Endothelial cell of umbilical vein (primary cell): ENCODE measurements around the gene PLXNA4. TPM values are rescaled to one million over a fixed set of nuclear protein-coding genes. Genes with fewer than 3 reads are reported as not detected.

Source experiments
- BruUV-seq: library from RNA; stranded (reverse); fragments of 400-500 nt; replicated peaks from 2 replicates; lab custom pipeline; 2021; lab: Mats Ljungman, UMichigan
- CTCF ChIA-PET: fragments of 300-600, 350-600 bp; sonication (Branson Sonifier 250); formaldehyde crosslinking; loops from one replicate; lab custom pipeline; 2021; ENCODE audit warnings: antibody characterized with exemption, inconsistent platforms; lab: Charles Lee
- POLR2A ChIA-PET: fragments of 300-600, 350-600 bp; sonication (Branson Sonifier 250); formaldehyde crosslinking; loops from one replicate; lab custom pipeline; 2021; ENCODE audit warnings: antibody characterized with exemption, inconsistent platforms; lab: Charles Lee
- DNase-seq: peaks from one replicate; pipeline ENCODE4 v3.0.0-alpha.2; 2011; ENCODE audit warnings: low read depth, low spot score
- FAIRE-seq: peaks from 2 replicates; lab custom pipeline; 2011; peaks lifted over from hg19 to GRCh38; lab: Jason Lieb, UNC
- H2AFZ ChIP-seq: 2 replicates; pipeline ENCODE4 v1.6.0; 2012; ENCODE audit warnings: low read depth, low read length, control low read depth, inconsistent platforms
- H3K27ac ChIP-seq: 2 replicates; pipeline ENCODE4 v1.5.1; 2011; ENCODE audit warnings: low read depth, mild to moderate bottlenecking, control low read depth, low read length, moderate library complexity; ENCODE audit not compliant: insufficient read depth
- H3K27me3 ChIP-seq, 2 experiments: 2 replicates each; pipeline versions ENCODE4 v1.6.0 to v1.6.1; 2011; ENCODE audit warnings: low read length in 2 of 2, mixed read lengths in 1 of 2; ENCODE audit not compliant: control insufficient read depth in 2 of 2, insufficient read depth in 2 of 2
- H3K36me3 ChIP-seq, 2 experiments: 2 replicates in 1 of 2; 3 replicates in 1 of 2; pipeline ENCODE4 v1.5.1; 2011; ENCODE audit warnings: low read length in 2 of 2, mild to moderate bottlenecking in 1 of 2, moderate library complexity in 1 of 2; ENCODE audit not compliant: control insufficient read depth in 2 of 2, insufficient read depth in 2 of 2; ENCODE audit errors: extremely low read depth in 1 of 2
- H3K4me1 ChIP-seq: 3 replicates; pipeline ENCODE4 v1.5.1; 2011; ENCODE audit warnings: mild to moderate bottlenecking, low read length; ENCODE audit not compliant: control insufficient read depth, insufficient read depth; ENCODE audit errors: extremely low read depth
- H3K4me2 ChIP-seq: 2 replicates; pipeline ENCODE4 v1.6.1; 2011; ENCODE audit warnings: low read length, control low read depth, mixed read lengths; ENCODE audit not compliant: insufficient read depth
- H3K4me3 ChIP-seq, 3 experiments: fragments of 200-600 bp in 1 of 3; sonication (generic), shearing (Covaris generic) in 1 of 3; replicated peaks in 1 of 3; 2 replicates each; pipeline ENCODE4 v1.5.1; 2011 to 2016; ENCODE audit warnings: control low read depth in 3 of 3, low read length in 3 of 3, mild to moderate bottlenecking in 2 of 3, inconsistent platforms in 1 of 3, low read depth in 1 of 3, moderate library complexity in 1 of 3; ENCODE audit not compliant: insufficient read depth in 1 of 3
- H3K79me2 ChIP-seq: 2 replicates; pipeline ENCODE4 v1.6.0; 2012; ENCODE audit warnings: low read length, inconsistent platforms; ENCODE audit not compliant: control insufficient read depth, insufficient read depth
- H3K9ac ChIP-seq: replicated peaks from 2 replicates; pipeline ENCODE3; 2011; ENCODE audit warnings: low read length, control low read depth; ENCODE audit not compliant: insufficient read depth; ENCODE audit errors: extremely low read depth
- H3K9me1 ChIP-seq: replicated peaks from 3 replicates; pipeline ENCODE4 v1.6.0; 2011; ENCODE audit warnings: mild to moderate bottlenecking, low read length; ENCODE audit not compliant: control insufficient read depth, insufficient read depth; ENCODE audit errors: extremely low read depth
- H3K9me3 ChIP-seq: replicated peaks from 2 replicates; pipeline ENCODE4 v1.5.1; 2012; ENCODE audit warnings: low read length, inconsistent platforms; ENCODE audit not compliant: control insufficient read depth, insufficient read depth
- H4K20me1 ChIP-seq: replicated peaks from 2 replicates; pipeline ENCODE3; 2011; ENCODE audit warnings: mild to moderate bottlenecking, low read length; ENCODE audit not compliant: control insufficient read depth, insufficient read depth; ENCODE audit errors: extremely low read depth
- EZH2 ChIP-seq: IDR thresholded peaks from 2 replicates; pipeline ENCODE4 v1.6.1; 2012; ENCODE audit warnings: borderline replicate concordance, low read depth, mild to moderate bottlenecking, moderate library complexity, low read length, inconsistent platforms; ENCODE audit not compliant: severe bottlenecking
- FOS ChIP-seq: IDR thresholded peaks from 2 replicates; pipeline ENCODE4 v1.6.1; 2011; ENCODE audit warnings: mild to moderate bottlenecking, low read length, moderate library complexity, borderline replicate concordance; ENCODE audit not compliant: insufficient read depth
- GATA2 ChIP-seq: IDR thresholded peaks from 2 replicates; pipeline ENCODE4 v1.7.0; 2011; ENCODE audit warnings: low read depth, mild to moderate bottlenecking, moderate library complexity, mixed read lengths, low read length; ENCODE audit not compliant: insufficient read length, insufficient read depth
- JUN ChIP-seq: IDR thresholded peaks from 2 replicates; pipeline ENCODE4 v1.6.1; 2011; ENCODE audit warnings: borderline replicate concordance, low read depth; ENCODE audit not compliant: insufficient read length, insufficient read depth
- MYC ChIP-seq: IDR thresholded peaks from one replicate; pipeline ENCODE4 v1.6.1; 2011; ENCODE audit warnings: mild to moderate bottlenecking, low read depth, low read length
- POLR2A ChIP-seq: IDR thresholded peaks from 2 replicates; pipeline ENCODE4 v1.6.1; 2012; ENCODE audit warnings: low read depth, mild to moderate bottlenecking, control low read depth, low read length
- POLR2AphosphoS5 ChIP-seq: IDR thresholded peaks from 2 replicates; pipeline ENCODE4 v1.6.1; 2012; ENCODE audit warnings: low read depth, mild to moderate bottlenecking, control low read depth, low read length, moderate library complexity; ENCODE audit not compliant: insufficient read depth
- dilution Hi-C: fragments of 300-500 bp; cut with MboI; formaldehyde crosslinking; loops from one replicate; pipeline ENCODE4 v1.15.0; 2019; ENCODE audit warnings: low sequenced_read_pairs; ENCODE audit not compliant: extremely low pct_ligation_motif_present
- intact Hi-C: fragments of 100-400 bp; cut with micrococcal nuclease; formaldehyde crosslinking; loops from one replicate; pipeline ENCODE4 v1.10.0; 2022
- polyA plus RNA-seq, 4 experiments: library from polyadenylated mRNA; depleted of rRNA in 3 of 4; stranded (reverse) in 3 of 4; unstranded in 1 of 4; fragments of >200 nt; gene quantifications; 2 replicates each; pipeline versions ENCODE4 v1.2.1 to v1.2.3, GENCODE V29; 2011 to 2012; ENCODE audit warnings: missing spikeins in 1 of 4
- total RNA-seq: library from RNA; stranded (reverse); gene quantifications from 2 replicates; pipeline ENCODE4 v1.2.3, GENCODE V29; 2021
- TF ChIP-seq, protein P1 (sequence below), 2 donors: IDR thresholded peaks; 1 replicate in 1 of 2; 2 replicates in 1 of 2; pipeline ENCODE4 v1.5.1; 2011; ENCODE audit warnings: low read length in 2 of 2, mild to moderate bottlenecking in 2 of 2, moderate library complexity in 2 of 2, control low read depth in 1 of 2, inconsistent platforms in 1 of 2, low read depth in 1 of 2; ENCODE audit not compliant: insufficient read depth in 1 of 2; ENCODE audit errors: extremely low read depth in 1 of 2
- TF ChIP-seq, protein P2 (sequence below): IDR thresholded peaks from 2 replicates; pipeline ENCODE4 v1.6.1; 2011; ENCODE audit not compliant: insufficient read depth, insufficient read length

PLXNA4 gene
- total and polyA plus RNA-seq, 2 donors (not counting 3 experiments of a cell fraction or from before 2014, with no cell fraction given) = 12.1 to 20.4 TPM

- no TSS peak for BruUV-seq
- Histone ChIP-seq H2AFZ (no peak overlapping the region), H3K4me2 (no peak overlapping the region), H3K27ac (no peak overlapping the region), H3K9ac (no peak overlapping the region), H3K4me3 (no peak overlapping the region), H3K27me3 (no peaks in the 10 kb centered on the region), H3K36me3 (no peaks in the 10 kb centered on the region), H3K9me1 (no peaks in the 10 kb centered on the region), H3K9me3 (no peaks in the 10 kb centered on the region), H4K20me1 (no peaks in the 10 kb centered on the region), H3K79me2 (no peaks in the 10 kb centered on the region), H3K4me1 (no peaks in the 10 kb centered on the region)
- DNase-seq (no peak), FAIRE-seq (no peak)
- TF ChIP-seq MYC = no peak
- TF ChIP-seq, protein P1, sequence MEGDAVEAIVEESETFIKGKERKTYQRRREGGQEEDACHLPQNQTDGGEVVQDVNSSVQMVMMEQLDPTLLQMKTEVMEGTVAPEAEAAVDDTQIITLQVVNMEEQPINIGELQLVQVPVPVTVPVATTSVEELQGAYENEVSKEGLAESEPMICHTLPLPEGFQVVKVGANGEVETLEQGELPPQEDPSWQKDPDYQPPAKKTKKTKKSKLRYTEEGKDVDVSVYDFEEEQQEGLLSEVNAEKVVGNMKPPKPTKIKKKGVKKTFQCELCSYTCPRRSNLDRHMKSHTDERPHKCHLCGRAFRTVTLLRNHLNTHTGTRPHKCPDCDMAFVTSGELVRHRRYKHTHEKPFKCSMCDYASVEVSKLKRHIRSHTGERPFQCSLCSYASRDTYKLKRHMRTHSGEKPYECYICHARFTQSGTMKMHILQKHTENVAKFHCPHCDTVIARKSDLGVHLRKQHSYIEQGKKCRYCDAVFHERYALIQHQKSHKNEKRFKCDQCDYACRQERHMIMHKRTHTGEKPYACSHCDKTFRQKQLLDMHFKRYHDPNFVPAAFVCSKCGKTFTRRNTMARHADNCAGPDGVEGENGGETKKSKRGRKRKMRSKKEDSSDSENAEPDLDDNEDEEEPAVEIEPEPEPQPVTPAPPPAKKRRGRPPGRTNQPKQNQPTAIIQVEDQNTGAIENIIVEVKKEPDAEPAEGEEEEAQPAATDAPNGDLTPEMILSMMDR (IDR thresholded peaks at IDR 0.05; ENCODE audit: extremely low read depth in 1 of 2, insufficient read depth in 1 of 2, low read depth in 1 of 2, low read length in 2 of 2) = no peak
- TF ChIP-seq JUN = no peak
- TF ChIP-seq EZH2 = no peak
- TF ChIP-seq, protein P2, sequence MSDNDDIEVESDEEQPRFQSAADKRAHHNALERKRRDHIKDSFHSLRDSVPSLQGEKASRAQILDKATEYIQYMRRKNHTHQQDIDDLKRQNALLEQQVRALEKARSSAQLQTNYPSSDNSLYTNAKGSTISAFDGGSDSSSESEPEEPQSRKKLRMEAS = no peak
- no peak for TF ChIP-seq FOS
- no peak for TF ChIP-seq GATA2
- TF ChIP-seq POLR2AphosphoS5 = no peak
- no peak for TF ChIP-seq POLR2A
- dilution Hi-C loops (no loop called here), intact Hi-C loops (no loop called here)
- POLR2A ChIA-PET = no interaction called here
- CTCF ChIA-PET = no interaction called here
Observed at GRCh38 chr7:132118641-132119040, 457.6 kb downstream of the PLXNA4 start.
